ENCODE measurements around the gene ADAM15.

- TF ChIP-seq CTCF (IDR thresholded peaks at IDR 0.05; ENCODE audit: low read depth, low read length) (no peak), EZH2phosphoT487 (IDR thresholded peaks at IDR 0.05; ENCODE audit: low read depth) (no peak)
Observed at GRCh38 chr1:155010211-155010918, 40.8 kb upstream of the ADAM15 start.
